HepG2 (cell line): ENCODE data around the gene RPGRIP1.
"Not testable (repeated sequence)": the region's sequence is repeated elsewhere in the genome, so short reads cannot be mapped to it uniquely, and the experiment has no call there.

ENCODE experiments used
- ASH2L ChIP-seq: fragments of 300-600, 200-600 bp; sonication (generic); IDR thresholded peaks from 2 replicates; pipeline ENCODE4 v1.7.0; 2017; ENCODE audit warnings: low read depth, mild to moderate bottlenecking, moderate library complexity, mixed read lengths, low read length; ENCODE audit not compliant: insufficient read length
- CREB1 ChIP-seq, 2 experiments: fragments of 450-650 bp in 1 of 2; IDR thresholded peaks; 2 replicates each; pipeline ENCODE4 v1.6.1; 2016 to 2017; ENCODE audit warnings: control low read depth in 1 of 2, mild to moderate bottlenecking in 1 of 2, missing compliant biosample characterization in 1 of 2, missing genetic modification characterization in 1 of 2
- CTCF ChIP-seq: sonication (generic); formaldehyde crosslinking; IDR thresholded peaks from 2 replicates; pipeline ENCODE4 v1.5.0; 2020; ENCODE audit warnings: mild to moderate bottlenecking, missing genetic modification reagents, moderate library complexity
- E2F2 ChIP-seq: sonication (generic); formaldehyde crosslinking; IDR thresholded peaks from 2 replicates; pipeline ENCODE4 v1.4.0; 2020; ENCODE audit warnings: missing genetic modification reagents, borderline replicate concordance
- ELK4 ChIP-seq: sonication (generic); formaldehyde crosslinking; IDR thresholded peaks from 2 replicates; pipeline ENCODE4 v1.9.0; 2021; ENCODE audit warnings: missing genetic modification reagents, borderline replicate concordance
- MAX ChIP-seq: IDR thresholded peaks from 2 replicates; pipeline ENCODE4 v1.6.1; 2012; ENCODE audit warnings: inconsistent platforms
- MLX ChIP-seq: IDR thresholded peaks from 2 replicates; pipeline ENCODE4 v1.6.1; 2016
- POLR2A ChIP-seq, 2 experiments: IDR thresholded peaks; 2 replicates each; pipeline ENCODE4 v1.6.1; 2011; ENCODE audit warnings: low read depth in 2 of 2, low read length in 2 of 2, mild to moderate bottlenecking in 1 of 2, moderate library complexity in 1 of 2; ENCODE audit not compliant: insufficient read depth in 1 of 2

- not testable (repeated sequence) for TF ChIP-seq CREB1 (IDR thresholded peaks at IDR 0.05); CREB1 (CRISPR knock-in tag; IDR thresholded peaks at IDR 0.05); CTCF; E2F2 (CRISPR knock-in tag); ASH2L; MAX; POLR2A (IDR thresholded peaks at IDR 0.05; ENCODE audit: insufficient read depth in 1 of 2, low read depth in 2 of 2, low read length in 2 of 2); MLX; ELK4 (CRISPR knock-in tag)
Observed at GRCh38 chr14:21272661-21273060, 7.2 kb upstream of the RPGRIP1 start.
